Head of caudate nucleus (tissue), 42 donors: Measurements from ENCODE around the gene BCR.

ENCODE experiments used
- DNase-seq, 42 donors: peaks; one replicate each; pipeline versions ENCODE4 v3.0.0 to v3.0.0-alpha.2; 2020 to 2021; ENCODE audit warnings: mixed read lengths in 7 of 42
- intact Hi-C: fragments of 100-400 bp; cut with DNase I; formaldehyde crosslinking; loops from one replicate; pipeline ENCODE4 v1.15.0; 2022

BCR gene

DNA sequence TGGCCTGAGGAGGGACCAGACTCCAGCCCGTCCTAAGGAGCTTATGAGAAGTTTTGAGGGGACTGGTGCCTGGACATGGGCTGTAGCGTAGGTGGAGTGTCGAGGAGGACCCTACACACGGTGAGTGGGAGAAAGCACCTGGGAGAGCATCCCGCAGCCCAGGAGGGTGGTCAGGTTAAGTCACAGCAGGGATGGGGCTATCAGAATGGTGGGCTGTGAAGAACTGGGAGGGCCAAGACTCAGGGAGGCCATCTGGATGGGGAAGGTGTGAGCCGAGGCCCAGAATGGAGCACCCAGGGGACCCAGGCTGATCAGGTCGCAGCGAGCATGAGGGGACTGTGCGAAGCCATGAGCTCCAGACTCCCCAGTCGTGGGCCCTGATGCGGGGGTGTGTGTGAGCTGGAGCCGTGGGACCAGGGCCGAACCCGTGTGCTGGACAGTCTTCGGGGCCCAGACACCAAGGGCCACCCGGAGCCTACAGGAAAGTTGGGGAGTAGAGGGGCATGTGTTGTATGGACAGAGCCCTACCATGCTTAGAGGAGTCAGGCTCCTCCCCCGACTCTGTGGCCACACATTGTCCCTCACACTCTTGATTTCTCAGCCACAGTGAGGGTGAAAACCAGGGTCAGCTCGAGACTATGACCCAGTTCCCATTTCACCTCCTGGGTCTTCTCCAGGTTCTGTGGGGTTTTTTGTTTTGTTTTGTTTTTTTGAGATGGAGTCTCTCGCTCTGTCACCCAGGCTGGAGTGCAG is 54.3 kb downstream of the BCR start:
- no peak for DNase-seq
- intact Hi-C loops: no loop called here

DNA sequence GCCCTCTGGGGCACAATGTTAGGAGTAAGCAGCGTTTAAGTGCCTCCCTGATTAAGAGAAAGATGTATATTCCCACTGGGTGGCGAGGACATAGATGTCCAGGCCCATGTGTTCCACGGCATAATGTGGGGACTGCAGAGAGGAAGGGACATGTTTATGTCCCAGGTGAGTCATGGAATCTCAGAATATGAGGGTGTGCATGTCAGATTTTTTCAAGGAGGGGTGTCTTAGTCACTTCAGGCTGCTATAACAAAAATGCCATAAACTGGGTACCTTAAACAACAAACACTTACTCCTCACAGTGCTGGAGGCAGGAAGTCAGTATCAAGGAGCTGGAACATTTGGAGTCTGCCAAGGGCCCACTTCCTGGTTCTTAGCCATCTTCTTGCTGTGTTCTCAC is 55.1 kb downstream of the BCR start:
- intact Hi-C loops: no loop called here
- DNase-seq: no peak

- intact Hi-C loops: no loop called here
- DNase-seq: no peak
These were observed 55.7 kb downstream of the BCR start for GRCh38 chr22:23236026-23236425.

DNA sequence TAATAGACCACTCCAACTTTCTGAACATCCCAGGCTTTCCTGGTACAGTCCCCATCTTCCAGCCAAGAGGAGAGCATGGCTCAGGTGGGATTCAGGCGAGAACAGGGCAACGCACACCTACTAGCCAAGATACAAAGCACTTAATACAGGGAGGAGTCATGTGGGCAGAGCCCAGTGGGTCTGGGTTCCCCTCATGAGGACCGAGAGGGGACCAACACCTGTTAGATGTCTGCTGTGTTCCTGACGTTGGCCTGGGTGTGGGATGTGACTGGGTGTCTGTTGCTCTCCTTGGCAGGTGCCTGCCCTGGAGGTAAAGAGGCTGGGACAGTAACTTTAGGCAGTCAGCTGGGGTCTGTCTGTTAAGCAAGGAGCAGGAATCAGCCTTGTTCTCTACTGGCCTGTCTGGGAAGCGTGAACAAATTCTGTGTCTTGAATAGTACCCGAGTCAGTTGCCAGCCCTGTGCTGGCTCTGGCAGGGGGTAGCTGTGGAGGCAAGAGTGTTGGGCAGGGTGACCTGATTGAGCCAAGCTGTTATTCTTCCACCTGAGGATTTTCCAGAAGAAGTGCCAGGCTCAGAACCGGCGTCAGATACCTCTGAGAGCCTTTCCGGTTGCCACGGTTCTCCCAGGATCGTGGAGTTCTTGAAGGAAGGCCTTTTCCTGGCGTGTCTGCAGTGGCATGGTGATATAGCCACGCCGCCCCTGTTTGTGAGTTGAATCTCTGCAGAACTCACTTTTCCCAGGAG is 56.3 kb downstream of the BCR start:
- intact Hi-C loops: no loop called here
- DNase-seq: peak in 4 of 42 donors; percentile 43 to 54 (median 50)

- peak in 40 of 42 donors; percentile 24 to 87 (median 66) for DNase-seq
- intact Hi-C loops: no loop called here
These were observed 57.0 kb downstream of the BCR start for GRCh38 chr22:23237201-23237798.

DNA sequence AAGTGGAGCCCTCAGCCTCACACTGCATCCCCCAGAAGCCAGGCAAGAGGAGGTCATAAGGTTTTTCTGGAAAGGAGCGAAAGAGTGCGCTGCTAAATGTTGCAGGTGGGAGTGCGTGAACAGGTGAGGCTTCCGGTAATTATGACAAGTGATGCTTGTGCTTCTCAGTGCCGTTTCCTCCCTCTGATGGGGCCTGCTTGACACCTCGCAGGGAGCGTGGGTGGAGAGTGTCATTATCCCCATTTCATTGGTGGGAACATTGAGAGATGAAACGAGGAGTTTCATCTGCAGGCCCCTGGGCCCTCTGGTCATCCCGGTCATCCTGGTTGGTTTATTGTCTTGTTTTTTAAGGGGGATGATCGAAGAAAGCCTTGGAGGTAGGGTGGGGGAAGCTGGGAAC is 57.5 kb downstream of the BCR start:
- DNase-seq: peak in 38 of 42 donors; percentile 28 to 87 (median 64)
- intact Hi-C loops: no loop called here

DNA sequence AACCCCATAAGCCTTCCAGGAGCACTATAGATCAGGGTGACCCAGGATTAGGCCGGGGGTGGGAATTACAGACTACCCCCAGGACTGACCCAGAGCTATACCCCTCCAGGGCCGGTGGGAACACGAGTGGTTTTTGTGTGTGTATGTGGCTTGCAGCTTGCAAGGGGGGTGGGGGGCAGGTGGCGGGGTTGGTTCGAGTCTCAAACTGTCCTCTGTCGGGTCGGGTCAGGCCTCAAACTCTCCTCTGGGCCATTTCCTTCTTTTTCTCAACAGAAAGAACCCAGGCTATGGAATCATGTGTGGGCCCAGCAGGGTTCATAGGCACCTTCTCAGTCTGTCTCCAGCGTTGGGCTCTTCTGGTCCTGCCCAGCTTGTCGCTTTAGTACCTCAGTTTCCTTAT is 58.4 kb downstream of the BCR start:
- intact Hi-C loops: no loop called here
- no peak for DNase-seq

DNA sequence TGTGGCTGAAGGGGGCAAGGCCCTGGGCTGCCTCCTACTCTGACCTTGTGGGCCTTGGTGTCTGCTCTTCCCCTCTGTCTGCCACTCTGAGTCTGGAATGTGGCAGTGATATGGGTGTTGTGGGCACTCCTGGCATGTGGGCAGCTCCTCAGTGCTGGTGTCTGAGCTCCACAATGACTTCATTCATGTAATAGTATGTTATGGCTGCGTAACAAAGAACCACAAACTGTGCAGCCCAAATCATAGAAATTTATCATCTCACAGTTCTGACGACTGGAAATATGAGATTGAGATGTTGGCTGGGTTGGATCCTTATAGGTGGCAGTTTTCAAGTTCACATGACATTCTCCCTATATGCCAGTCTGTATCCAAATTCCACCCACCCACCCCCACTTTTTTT is 59.1 kb downstream of the BCR start:
- intact Hi-C loops: no loop called here
- no peak for DNase-seq

DNA sequence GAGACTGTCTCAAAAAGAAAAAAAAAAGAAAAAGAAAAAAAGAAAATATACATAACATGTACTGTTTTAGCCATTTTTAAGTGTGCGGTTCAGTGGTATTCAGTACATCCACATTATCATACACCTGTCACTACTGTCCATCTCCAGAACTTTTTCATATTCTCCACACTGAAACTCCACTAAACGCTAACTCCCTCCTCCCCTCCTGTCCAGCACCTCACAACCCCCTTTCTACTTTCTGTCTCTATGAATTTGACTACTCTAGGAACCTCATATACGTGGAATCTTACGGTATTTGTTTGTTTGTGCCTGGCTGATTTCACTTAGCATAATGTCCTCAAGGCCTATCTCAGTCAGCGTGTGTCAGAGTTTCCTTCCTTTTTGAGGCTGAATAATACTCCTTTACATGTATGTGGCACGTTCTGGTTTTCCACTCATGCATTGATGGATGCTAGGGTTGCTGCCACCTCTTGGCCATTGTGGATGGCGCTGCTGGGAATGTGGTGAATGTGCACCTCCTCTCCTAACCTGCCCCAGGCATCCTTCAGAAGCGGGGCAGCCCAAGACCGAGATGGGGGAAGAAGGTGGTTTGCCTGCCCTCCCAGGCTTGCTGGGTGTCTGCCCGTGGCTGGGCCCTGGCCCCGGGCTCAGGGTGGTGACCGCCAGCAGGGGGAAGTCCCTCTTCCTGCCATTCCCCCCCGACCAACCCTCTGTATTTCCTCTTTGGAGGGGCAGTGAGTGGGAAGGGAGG is 60.5 kb downstream of the BCR start:
- intact Hi-C loops: no loop called here

DNA sequence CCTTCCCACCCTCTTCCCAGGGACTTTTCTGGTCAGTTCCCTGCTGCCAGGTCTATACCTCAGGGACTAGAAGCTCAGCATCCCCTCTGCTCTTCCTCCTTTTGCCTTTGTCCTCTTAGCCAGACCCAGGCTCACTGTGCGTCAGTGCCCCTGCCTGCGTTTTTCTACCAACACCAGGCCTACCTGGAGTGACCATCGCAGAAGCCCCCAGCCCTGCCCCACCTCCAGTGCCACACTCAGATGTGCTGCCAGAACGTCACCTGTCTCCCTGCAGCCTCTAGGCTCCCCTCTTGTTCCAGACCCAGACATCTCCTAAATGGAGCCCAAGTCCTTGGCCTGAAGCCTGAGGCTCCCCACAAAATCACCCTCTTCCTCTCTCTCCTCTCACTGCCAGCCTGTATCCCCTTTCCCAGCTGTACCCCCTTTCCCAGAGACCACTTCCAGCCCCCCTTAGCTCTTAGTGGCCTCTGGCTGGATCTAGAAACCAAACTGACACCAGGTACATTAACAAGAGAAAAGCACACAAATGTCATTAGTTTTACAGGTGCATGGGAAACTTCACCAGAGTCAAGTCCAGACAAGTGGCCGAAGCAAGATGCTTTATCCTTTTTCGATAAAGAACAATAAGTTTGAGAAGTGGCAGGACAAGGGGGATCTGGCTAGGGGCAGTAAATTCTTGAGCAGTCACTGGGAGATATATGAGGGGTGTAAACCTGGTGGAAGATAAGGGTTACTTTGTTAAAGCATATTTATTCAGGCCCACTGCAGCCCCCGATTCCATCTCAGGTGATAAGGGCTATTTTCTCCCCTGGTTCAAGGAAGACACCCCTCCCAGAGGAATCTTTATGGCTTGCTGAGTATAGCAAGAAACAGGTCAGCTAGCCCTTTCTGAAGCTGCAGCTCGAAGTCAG is 61.5 kb downstream of the BCR start:
- DNase-seq: no peak
- intact Hi-C loops: no loop called here

More for the DNA sequence above, 60.5 kb downstream of the BCR start:
- DNase-seq: peak in 1 of 42 donors; percentile 50

GRCh38 chr22:23242473-23243001 is 62.2 kb downstream of the BCR start:
- DNase-seq: peak in 3 of 42 donors; percentile 35 to 76 (median 56)
- intact Hi-C loops: no loop called here

GRCh38 chr22:23243006-23243573 is 62.8 kb downstream of the BCR start:
- intact Hi-C loops: no loop called here
- DNase-seq: no peak

GRCh38 chr22:23243859-23244689 is 63.8 kb downstream of the BCR start:
- DNase-seq: no peak
- intact Hi-C loops: no loop called here

DNA sequence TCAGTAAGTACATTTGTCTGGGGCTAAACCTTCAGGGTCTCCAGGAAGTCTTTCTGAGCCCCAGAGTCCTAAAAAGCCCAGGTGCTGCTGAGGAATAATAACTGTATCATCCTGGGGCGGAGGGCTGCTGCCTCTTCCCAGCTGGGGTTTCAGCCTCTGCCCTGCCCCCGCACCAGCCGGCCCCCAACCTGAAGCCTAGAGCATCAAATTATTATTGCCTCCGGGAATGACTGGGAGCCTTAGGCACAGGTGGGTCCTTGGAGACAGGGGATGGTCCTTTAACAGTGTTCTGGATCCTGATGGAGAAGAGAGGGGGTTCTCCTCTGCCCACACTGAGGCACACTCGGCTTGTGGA is 64.4 kb downstream of the BCR start:
- intact Hi-C loops: no loop called here
- DNase-seq: no peak

DNA sequence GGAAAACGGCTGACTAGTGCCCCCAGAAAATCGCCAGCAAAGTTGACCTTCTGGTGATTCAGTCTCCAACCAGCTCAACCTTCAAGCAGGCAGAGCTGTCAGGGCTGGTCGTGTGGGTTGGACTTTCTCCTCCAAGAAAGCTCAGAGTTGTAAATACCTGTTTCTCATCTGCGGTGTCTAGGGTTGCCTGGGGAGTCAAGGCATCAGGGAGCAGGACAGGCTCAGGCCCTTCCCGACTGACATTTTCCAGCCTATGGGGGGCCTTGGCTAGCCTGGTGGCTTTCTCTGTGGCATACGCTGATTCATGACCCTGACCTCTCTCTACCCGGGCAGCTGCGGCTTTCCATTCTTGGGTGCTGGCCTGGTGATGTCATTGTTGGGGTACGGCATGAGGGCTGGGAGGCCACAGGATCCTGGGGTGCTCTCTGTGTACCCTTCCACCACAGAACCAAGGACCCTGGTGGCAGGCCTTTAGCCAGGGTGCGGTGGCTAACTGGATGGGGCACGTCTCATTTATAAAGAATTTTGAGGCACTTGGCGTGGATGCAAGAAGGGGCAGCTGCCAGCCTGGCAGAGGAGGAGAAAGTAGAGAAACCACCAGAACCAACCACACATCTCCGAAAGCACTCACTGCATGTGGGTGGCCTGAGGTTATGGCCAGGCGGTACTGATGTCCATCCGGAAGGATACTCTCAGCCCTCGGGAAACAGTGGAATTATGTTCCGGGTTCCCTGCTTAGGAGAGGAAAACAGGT is 64.9 kb downstream of the BCR start:
- DNase-seq: no peak
- intact Hi-C loops: no loop called here

- DNase-seq: no peak
- intact Hi-C loops: no loop called here
These were observed 65.5 kb downstream of the BCR start for GRCh38 chr22:23245799-23246136.
